ENCODE measurements around the gene ATR. TPM values are rescaled to one million over a fixed set of nuclear protein-coding genes. Genes with fewer than 3 reads are reported as not detected.

ATR gene
- total RNA-seq, 3 donors from 2014 or later = 25.5 to 27.9 (median 25.7) TPM

DNA sequence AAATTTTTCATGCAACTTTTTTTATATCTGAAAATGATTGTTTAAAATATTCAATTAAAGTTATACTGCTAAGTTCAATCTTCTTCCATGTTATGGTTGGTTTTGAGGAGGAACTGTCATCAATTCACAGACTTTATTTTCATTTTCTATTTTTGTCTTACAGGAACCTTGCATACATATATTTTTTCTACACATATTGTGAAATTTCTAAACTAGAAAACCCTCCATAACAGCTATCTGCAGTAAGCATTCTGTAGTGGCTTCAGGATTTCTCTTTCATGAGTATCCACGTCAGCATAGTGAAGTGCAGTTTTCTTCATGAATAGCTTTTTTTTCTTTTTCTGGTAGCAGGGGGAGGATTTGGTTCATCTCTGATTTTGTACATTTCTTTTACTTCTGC is 48.2 kb downstream of the ATR start:
- no peak for ATAC-seq
- peaks cover 37% of the 10 kb centered on the region for H3K36me3 Mint-ChIP-seq (ENCODE audit: insufficient read depth)

DNA sequence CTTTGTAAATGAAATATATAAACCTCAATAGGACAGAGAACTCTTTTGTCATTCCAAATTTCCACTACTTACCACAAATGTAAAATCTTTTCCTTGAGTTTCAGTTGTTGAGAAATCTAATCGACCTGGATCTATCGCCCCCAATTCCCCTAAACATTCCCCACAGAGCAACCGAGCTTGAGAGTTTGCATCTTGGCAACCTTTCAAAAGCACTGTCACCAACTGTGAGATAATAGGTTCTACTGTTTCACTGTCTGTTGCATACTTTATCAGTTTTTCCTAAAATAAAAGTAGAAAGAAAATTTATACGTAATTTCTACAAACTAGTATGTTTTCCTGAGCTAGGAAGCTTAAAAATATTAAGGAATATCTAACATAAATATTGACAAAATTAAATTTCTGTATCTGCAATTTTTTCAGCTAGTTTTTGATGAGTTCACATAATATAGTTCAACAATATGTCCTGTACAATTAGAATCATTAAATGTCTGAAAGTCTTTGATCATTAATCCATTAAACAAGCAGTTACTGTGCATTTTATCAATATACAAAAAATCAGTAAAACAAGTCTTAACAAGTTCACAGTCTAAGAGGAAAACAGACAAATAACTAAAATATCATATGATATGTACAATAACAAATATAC is 54.5 kb downstream of the ATR start:
- peaks cover 29% of the 10 kb centered on the region for H3K36me3 Mint-ChIP-seq (ENCODE audit: insufficient read depth)
- H3K27me3 Mint-ChIP-seq (ENCODE audit: low read depth) = no peaks in the 10 kb centered on the region

More for the DNA sequence above, 48.2 kb downstream of the ATR start:
- no peaks in the 10 kb centered on the region for H3K27me3 Mint-ChIP-seq (ENCODE audit: low read depth)
- no peak overlapping the region for H3K4me3 Mint-ChIP-seq
- no peaks in the 10 kb centered on the region for H3K4me1 Mint-ChIP-seq (ENCODE audit: low read depth)
- peaks cover 5% of the 10 kb centered on the region for H3K9me3 Mint-ChIP-seq
- DNase-seq = no peak

DNA sequence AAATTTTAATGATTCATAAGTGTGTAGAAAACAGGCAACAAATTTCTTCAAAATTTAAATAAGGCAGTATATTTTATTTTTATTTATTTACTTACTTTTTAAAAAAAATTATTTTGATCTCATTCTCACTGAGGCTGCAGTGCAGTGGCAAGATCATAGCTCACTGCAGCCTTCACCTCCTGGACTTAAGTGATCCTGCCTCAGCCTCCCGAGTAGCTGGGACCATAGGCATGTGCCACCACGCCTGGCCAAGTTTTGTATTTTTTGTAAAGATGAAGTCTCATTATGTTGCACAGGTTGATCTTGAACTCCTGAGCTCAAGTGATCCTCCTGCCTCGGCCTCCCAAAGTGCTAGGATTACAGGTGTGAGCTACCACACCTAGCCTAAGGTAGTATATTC is 69.5 kb downstream of the ATR start:
- no peaks in the 10 kb centered on the region for H3K27me3 Mint-ChIP-seq (ENCODE audit: low read depth)
- DNase-seq (no peak), ATAC-seq (no peak)
- H3K4me3 Mint-ChIP-seq = peak overlapping the region; percentile 81
- H3K9me3 Mint-ChIP-seq = no peaks in the 10 kb centered on the region
- peaks cover 30% of the 10 kb centered on the region for H3K36me3 Mint-ChIP-seq (ENCODE audit: insufficient read depth)
- peaks cover 4% of the 10 kb centered on the region for H3K4me1 Mint-ChIP-seq (ENCODE audit: low read depth)

More for the DNA sequence above, 54.5 kb downstream of the ATR start:
- DNase-seq (no peak), ATAC-seq (no peak)
- no peaks in the 10 kb centered on the region for H3K4me1 Mint-ChIP-seq (ENCODE audit: low read depth)
- no peaks in the 10 kb centered on the region for H3K9me3 Mint-ChIP-seq
- H3K4me3 Mint-ChIP-seq = no peak overlapping the region

DNA sequence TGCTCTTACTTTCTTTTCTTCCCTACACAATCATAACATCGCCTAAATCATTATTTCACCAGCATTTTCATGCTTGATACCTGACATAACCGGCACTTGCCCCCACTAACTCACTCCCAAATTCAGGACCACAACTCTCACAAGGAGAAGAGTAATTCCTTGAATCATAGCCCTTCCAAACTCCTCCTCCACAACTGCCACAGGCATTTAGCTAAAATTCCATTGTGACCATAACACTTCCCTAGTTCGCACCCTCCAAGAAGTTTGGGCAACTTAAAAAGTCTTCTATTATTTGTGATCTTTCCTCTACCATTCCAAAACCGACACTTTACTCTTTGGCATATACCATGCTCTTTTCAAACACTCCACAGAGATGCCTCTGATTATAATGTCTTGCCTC is 71.3 kb downstream of the ATR start:
- H3K4me1 Mint-ChIP-seq (ENCODE audit: low read depth) = peaks cover 4% of the 10 kb centered on the region
- ATAC-seq (no peak), DNase-seq (no peak)

DNA sequence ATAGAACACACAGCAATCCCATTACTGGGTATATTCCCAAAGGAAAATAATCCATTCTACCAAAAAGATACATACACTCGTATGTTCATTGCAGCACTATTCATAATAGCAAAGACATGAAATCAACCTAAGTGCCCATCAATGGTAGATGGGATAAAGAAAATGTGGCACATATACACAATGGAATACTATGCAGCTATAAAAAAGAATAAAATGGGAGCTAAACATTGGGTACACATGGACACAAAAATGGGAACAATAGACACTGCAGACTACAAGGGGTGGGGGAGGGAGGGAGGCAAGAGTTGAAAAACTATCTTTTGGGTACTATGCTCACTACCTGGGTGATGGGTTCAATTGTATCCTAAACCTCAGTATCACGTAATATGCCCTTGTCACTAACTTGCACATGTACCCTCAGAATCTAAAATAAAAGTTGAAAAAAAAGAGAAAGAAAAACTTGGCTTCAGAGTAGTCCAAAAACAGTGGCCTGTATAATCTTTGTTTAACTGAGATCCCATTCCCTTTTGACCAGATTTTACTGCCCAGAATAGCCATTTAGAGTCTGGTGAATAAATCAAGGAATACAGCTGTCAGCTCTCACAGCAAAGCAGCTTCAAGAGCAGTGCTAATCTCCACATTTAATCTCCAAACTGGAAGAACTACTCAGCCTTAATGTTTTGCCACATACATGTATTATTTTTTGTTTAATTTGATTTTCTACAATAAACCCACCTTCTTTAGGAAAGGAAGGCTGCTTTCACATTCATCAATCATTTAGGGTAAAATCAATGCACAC is 76.1 kb downstream of the ATR start:
- DNase-seq (no peak), ATAC-seq (no peak)
- Mint-ChIP-seq H3K36me3 (ENCODE audit: insufficient read depth) (peaks cover 42% of the 10 kb centered on the region), H3K4me3 (no peak overlapping the region), H3K4me1 (ENCODE audit: low read depth) (peaks cover 2% of the 10 kb centered on the region), H3K9me3 (no peaks in the 10 kb centered on the region), H3K27me3 (ENCODE audit: low read depth) (no peaks in the 10 kb centered on the region)

More for the DNA sequence above, 71.3 kb downstream of the ATR start:
- H3K36me3 Mint-ChIP-seq (ENCODE audit: insufficient read depth) = peaks cover 35% of the 10 kb centered on the region
- H3K27me3 Mint-ChIP-seq (ENCODE audit: low read depth) = no peaks in the 10 kb centered on the region
- no peak overlapping the region for H3K4me3 Mint-ChIP-seq
- H3K9me3 Mint-ChIP-seq = no peaks in the 10 kb centered on the region

DNA sequence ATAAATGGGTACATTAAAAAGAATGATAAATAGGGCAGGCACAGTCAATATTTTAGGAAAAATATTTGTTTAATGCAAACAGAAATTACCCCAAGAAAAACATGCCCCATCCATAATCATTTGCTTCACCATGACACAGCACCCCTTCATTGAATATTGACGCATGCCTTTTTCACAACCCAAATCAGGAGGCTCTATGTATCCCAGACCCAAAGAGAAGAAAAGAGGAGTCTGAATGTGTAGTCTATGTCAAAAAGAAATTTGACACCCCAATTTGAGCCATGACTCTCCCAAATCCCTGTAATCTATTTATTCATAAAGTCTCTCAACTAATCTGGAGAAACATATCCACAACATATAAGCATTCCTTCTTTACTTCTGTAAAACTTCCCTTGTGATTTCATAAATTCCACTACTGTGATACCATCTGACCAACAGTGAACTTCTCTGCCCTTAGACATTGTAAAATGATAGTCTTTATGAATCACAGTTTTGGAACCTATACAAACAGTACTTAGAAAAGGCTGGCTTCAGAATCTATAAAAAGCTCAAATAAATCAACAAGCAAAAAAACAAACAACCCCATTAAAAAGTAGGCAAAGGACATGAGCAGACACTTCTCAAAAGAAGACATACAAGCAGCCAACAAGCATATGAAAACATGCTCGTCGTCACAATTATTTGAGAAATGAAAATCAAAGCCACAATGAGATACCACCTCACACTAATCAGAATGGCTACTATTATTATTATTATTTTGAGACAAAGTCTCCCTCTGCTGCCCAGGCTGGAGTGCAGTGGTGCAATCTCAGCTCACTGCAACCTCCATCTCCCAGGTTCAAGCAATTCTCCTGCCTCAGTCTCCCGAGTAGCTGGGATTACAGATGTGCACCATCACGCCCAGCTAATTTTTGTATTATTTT is 77.3 kb downstream of the ATR start:
- Mint-ChIP-seq H3K27me3 (ENCODE audit: low read depth) (no peaks in the 10 kb centered on the region), H3K4me3 (no peak overlapping the region), H3K4me1 (ENCODE audit: low read depth) (peaks cover 2% of the 10 kb centered on the region), H3K9me3 (no peaks in the 10 kb centered on the region), H3K36me3 (ENCODE audit: insufficient read depth) (peaks cover 45% of the 10 kb centered on the region)
- ATAC-seq = no peak
- no peak for DNase-seq

DNA sequence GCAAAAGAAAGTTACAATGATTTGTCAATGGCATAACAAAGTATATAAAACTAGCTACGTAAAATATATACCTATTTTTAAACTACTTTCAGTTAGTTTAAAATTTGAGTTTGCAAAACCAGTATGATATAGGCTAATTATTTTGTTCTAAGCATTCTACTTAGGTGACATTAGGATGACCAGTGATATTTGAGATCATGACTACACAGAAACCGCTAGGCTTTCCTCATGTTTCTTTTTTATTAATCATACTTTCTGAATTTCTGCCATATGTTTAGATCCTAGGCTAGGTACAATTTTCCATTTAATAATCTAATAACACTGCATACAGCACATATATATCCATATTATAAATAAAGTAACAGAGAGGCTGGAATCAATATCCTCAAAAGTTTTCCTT is 78.3 kb downstream of the ATR start:
- H3K4me1 Mint-ChIP-seq (ENCODE audit: low read depth) = peaks cover 2% of the 10 kb centered on the region
- H3K27me3 Mint-ChIP-seq (ENCODE audit: low read depth) = no peaks in the 10 kb centered on the region
- no peak overlapping the region for H3K4me3 Mint-ChIP-seq
- DNase-seq (no peak), ATAC-seq (no peak)
- peaks cover 43% of the 10 kb centered on the region for H3K36me3 Mint-ChIP-seq (ENCODE audit: insufficient read depth)
- no peaks in the 10 kb centered on the region for H3K9me3 Mint-ChIP-seq

DNA sequence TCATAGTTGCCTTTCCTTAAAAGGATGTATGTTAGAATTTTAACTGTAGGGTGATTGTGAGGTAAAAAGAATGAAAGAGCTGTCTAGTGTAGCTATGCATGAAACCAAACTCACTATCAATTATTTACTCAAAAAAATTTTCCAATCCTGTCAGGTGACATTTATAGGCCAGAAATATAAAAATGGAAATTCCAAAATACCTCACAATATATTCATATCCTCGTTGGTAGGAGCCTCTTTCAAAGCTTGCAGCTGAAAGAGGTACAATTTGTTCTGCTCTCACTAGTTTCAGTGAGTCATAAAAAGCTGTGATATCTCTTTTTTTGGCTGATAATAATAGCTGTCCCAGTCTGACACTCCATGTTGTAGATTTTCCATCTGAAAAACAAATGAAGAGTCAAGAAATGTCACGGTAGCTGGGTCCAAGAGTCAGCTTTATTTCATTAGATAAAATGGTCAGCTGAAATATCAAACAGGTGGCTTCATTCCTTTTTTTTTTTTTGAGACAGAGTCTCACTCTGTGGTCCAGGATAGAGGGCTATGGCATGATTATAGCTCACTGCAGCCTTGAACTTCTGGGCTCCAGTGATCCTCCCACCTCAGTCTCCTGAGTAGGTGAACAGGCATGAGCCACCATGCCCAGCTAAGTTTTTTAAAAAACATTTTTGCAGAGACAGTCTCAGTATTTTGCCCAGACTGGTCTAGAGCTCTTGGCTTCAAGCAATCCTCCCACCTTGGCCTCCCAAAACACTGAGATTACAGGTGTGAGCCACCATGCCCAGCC is 79.9 kb downstream of the ATR start:
- peak; percentile 78 to 90 for ATAC-seq
- no peak for DNase-seq
- Mint-ChIP-seq H3K27me3 (ENCODE audit: low read depth) (no peaks in the 10 kb centered on the region), H3K9me3 (no peaks in the 10 kb centered on the region), H3K4me3 (no peak overlapping the region), H3K36me3 (ENCODE audit: insufficient read depth) (peaks cover 52% of the 10 kb centered on the region), H3K4me1 (ENCODE audit: low read depth) (peaks cover 2% of the 10 kb centered on the region)

DNA sequence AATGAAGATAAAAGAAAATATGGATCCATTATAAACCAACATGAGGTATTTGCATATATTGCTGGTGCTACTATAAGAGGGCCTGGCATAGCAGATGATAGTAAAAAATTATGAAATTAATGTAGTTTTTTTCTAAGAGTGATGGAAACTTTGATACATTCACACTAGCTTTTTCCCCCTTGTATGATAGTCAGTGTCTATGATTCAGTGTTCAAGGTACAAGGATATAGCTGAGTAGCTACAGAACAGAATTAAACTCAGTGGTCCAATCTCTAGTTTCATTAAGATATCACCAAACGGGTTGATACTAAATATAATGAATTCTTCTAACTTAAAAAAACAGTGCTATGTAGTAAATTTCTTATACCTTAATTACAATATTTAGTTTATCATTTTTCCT is 80.8 kb downstream of the ATR start:
- ATAC-seq = peak; percentile 36 to 49
- H3K36me3 Mint-ChIP-seq (ENCODE audit: insufficient read depth) = peaks cover 48% of the 10 kb centered on the region

DNA sequence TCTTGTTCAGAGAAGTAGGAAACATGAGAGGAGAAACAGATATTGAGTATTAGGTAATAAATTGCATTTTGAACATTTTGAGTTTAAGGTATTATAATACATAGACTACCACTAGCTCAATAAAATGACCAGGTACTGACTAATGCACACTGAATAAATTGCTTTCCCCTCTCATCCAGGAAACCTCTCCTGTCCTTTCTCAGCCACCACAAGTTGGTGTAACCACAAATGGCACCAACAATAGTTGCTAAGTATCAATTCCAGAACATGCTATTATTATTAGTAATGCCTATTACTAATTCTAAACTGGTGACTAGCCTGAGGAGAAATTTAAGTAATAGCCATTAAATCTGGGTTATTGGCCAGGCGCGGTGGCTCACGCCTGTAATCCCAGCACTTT is 83.4 kb downstream of the ATR start:
- Mint-ChIP-seq H3K4me3 (no peak overlapping the region), H3K4me1 (ENCODE audit: low read depth) (no peaks in the 10 kb centered on the region), H3K27me3 (ENCODE audit: low read depth) (no peaks in the 10 kb centered on the region), H3K9me3 (no peaks in the 10 kb centered on the region), H3K36me3 (ENCODE audit: insufficient read depth) (peaks cover 54% of the 10 kb centered on the region)
- DNase-seq (no peak), ATAC-seq (no peak)

More for the DNA sequence above, 80.8 kb downstream of the ATR start:
- no peak for DNase-seq
- H3K4me3 Mint-ChIP-seq = no peak overlapping the region
- no peaks in the 10 kb centered on the region for H3K27me3 Mint-ChIP-seq (ENCODE audit: low read depth)
- H3K4me1 Mint-ChIP-seq (ENCODE audit: low read depth) = peaks cover 2% of the 10 kb centered on the region
- no peaks in the 10 kb centered on the region for H3K9me3 Mint-ChIP-seq

DNA sequence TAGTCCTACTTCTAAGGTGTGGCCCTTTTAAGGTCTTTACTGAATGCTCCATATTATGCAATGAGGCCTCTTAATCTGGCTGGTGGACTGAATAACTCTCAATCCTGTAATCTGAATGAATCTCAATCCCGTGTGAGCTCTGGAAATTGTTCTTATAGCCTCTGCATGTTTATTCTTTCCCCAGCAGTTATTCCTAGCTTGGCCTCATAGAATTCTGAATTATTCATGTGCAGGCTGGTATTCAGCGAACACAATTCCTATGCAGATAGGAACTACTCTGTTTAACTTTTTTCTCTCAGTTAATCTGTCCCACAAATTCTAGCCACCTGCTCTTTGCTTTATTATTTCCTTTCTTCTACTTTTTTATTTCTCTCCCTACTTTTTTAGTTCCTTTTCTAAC is 86.3 kb downstream of the ATR start:
- no peak overlapping the region for H3K4me3 Mint-ChIP-seq
- no peaks in the 10 kb centered on the region for H3K4me1 Mint-ChIP-seq (ENCODE audit: low read depth)
- H3K27me3 Mint-ChIP-seq (ENCODE audit: low read depth) = no peaks in the 10 kb centered on the region
- DNase-seq (no peak), ATAC-seq (no peak)
- H3K9me3 Mint-ChIP-seq = no peaks in the 10 kb centered on the region
- peaks cover 67% of the 10 kb centered on the region for H3K36me3 Mint-ChIP-seq (ENCODE audit: insufficient read depth)

DNA sequence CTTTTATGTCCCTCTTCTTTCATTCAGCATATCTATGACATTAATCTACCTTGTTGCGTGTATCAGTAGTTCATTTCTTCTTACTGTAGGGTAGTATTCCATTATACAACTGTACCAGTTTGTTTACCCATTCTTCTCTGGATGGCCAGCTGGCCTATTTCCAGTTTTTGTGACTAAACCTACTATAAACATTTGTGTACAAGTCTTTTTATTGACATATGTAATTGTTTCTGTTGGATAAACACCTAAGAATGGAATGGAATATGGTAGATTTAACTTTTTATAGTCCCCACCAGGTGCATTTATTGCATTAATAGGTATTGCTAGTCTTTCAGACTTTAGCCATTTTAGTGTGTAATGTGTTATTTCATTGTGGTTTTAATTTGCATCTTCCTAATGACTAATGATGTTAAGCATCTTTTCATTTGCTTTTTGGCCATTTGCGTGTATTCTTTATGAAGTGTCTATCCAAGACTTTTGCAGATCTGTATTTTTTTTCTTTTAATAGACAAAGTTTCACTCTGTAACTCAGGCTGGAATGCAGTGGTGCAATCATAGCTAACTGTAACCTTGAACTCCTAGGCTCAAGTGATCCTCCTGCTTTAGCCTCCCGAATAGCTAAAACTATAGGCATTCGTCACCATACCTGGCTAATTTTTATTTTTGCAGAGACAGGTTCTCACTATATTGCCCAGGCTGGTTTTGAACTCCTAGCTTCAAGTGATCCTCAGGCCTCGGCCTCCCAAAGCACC is 88.8 kb downstream of the ATR start:
- Mint-ChIP-seq H3K27me3 (ENCODE audit: low read depth) (no peaks in the 10 kb centered on the region), H3K4me1 (ENCODE audit: low read depth) (no peaks in the 10 kb centered on the region)

DNA sequence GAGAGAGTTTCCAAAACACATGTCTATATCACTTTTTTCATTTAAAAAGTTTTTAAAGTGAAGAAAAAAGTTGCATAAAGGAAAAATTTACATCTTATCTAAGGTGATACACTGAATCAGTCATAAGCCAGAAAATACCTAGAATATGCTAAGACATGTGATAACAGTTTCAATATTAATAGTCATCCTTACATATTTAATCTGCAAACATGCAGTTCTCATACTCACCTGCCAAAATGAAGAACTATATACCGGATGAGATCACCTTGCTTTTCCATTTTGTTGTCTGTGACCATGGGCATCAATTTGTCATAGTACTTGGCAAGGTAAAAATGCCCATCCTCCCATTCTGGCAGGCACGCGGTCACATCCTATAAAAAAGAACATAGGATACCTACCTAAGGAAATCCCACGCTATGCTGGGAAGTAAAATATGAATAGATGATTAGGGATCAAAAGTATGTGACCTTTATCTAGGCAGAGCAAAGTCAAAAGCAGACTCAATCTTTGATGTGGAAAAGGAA is 93.6 kb downstream of the ATR start:
- H3K27me3 Mint-ChIP-seq (ENCODE audit: low read depth) = no peaks in the 10 kb centered on the region
- H3K9me3 Mint-ChIP-seq = peaks cover 3% of the 10 kb centered on the region
- no peaks in the 10 kb centered on the region for H3K4me1 Mint-ChIP-seq (ENCODE audit: low read depth)
- DNase-seq (no peak), ATAC-seq (peak in 1 of 2 donors; percentile 40)
- H3K36me3 Mint-ChIP-seq (ENCODE audit: insufficient read depth) = peaks cover 61% of the 10 kb centered on the region
- no peak overlapping the region for H3K4me3 Mint-ChIP-seq

More for the DNA sequence above, 88.8 kb downstream of the ATR start:
- Mint-ChIP-seq H3K36me3 (ENCODE audit: insufficient read depth) (peaks cover 66% of the 10 kb centered on the region), H3K4me3 (no peak overlapping the region), H3K9me3 (no peaks in the 10 kb centered on the region)
- ATAC-seq (no peak), DNase-seq (no peak)
